NT2/D1 (cell line): ENCODE measurements around the gene COLEC12.

ENCODE experiments used
- SUZ12 ChIP-seq: IDR thresholded peaks from 2 replicates; pipeline ENCODE4 v1.6.1; 2011; ENCODE audit not compliant: insufficient read length, insufficient read depth; ENCODE audit errors: extremely low read depth
- YY1 ChIP-seq: IDR thresholded peaks from 2 replicates; pipeline ENCODE4 v1.6.1; 2011; ENCODE audit not compliant: insufficient read length, insufficient read depth
- ZNF274 ChIP-seq: IDR thresholded peaks from 2 replicates; pipeline ENCODE4 v1.6.1; 2011; ENCODE audit warnings: mild to moderate bottlenecking, low read depth, low read length

DNA sequence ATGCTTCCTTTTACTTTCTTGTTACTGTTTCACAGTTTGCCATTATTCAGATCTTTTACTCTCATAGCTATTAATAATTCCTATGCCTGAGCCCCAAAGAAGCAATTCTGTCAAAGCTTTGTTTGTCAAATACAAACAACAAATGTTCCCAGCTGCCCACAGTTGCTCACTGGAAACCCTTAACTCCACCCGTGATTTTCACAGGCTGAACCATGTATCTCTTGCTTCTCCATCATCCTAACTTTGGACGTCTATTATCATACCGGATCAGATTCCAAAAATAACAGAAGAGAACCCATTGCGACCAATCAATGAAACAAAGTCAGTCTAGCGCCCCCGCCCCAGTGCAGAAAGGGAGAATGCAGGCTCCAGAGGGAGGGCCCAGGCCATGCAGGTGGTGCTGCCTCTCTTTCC is 24.2 kb downstream of the COLEC12 start:
- no peak for TF ChIP-seq SUZ12
- TF ChIP-seq ZNF274: no peak
- TF ChIP-seq YY1: no peak
